Subcutaneous adipose tissue (tissue), 4 donors: ENCODE results near the gene SYT14. TPM values are rescaled to one million over a fixed set of nuclear protein-coding genes. Genes with fewer than 3 reads are reported as not detected.

ENCODE experiments used
- total RNA-seq, 4 donors: library from RNA; depleted of rRNA; stranded (reverse); fragments of >200 nt; gene quantifications; one replicate each; pipeline ENCODE4 v1.1.0, GENCODE V29; 2016
- TF ChIP-seq, protein P1 (sequence below): fragments of 450-650 bp; IDR thresholded peaks from one replicate; pipeline ENCODE4 v1.5.1; 2016; ENCODE audit warnings: low read depth, mild to moderate bottlenecking, control low read depth, antibody characterized with exemption, moderate library complexity

Gene SYT14
- not detected for total RNA-seq

DNA sequence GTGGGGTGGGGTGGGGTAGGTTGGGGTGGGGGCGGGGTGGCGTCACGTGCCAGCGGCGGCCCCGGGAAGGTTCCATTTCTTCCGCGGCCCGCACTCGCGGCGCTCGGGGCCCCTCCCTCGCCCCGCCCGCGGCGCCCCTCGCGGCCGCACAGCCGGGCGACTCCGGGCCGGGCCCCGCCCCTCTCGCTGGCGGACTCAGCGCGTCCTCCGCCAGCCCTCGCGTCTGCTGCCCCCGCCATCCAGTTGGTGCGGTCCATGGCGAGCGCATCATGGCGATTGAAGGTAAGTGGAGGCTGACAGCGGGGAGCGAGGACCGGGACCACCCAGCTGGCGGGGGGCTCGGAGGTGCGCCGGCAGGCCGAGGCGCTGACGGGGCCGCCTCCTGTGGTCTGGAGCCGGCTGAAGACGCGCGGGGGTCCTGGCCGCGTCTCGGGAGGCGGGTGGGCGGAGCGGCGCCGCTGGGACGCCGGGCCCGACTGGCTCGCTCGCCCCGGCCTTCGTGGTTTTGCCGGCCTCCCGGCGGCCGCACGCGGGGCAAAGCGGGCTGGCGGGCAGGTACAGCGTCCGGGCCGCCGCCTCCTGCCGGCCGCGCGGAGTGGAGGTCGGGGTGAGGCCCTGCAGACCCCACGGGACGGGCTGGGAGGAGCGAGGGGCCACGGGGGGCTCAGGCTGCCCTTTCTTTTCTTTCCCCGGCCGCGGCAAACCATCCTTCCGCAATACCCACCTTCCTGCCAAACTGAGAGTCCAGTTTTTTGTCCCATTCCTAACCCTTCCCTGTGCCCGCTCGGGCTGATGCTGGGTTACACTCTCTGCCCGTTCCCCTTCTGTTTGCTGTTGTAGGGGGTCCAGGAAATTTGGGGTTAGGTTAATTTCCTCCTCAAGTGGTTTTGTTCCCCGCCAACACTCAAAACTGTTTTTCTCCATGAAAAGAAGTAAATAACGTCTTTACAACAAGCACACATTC, at the start of gene SYT14:
TSS of gene SYT14 (plus strand) at position 222 of the 964 bp plus-strand sequence. CDS start at position 270, 48 bp downstream.
- TF ChIP-seq, protein P1, sequence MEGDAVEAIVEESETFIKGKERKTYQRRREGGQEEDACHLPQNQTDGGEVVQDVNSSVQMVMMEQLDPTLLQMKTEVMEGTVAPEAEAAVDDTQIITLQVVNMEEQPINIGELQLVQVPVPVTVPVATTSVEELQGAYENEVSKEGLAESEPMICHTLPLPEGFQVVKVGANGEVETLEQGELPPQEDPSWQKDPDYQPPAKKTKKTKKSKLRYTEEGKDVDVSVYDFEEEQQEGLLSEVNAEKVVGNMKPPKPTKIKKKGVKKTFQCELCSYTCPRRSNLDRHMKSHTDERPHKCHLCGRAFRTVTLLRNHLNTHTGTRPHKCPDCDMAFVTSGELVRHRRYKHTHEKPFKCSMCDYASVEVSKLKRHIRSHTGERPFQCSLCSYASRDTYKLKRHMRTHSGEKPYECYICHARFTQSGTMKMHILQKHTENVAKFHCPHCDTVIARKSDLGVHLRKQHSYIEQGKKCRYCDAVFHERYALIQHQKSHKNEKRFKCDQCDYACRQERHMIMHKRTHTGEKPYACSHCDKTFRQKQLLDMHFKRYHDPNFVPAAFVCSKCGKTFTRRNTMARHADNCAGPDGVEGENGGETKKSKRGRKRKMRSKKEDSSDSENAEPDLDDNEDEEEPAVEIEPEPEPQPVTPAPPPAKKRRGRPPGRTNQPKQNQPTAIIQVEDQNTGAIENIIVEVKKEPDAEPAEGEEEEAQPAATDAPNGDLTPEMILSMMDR: no peak

DNA sequence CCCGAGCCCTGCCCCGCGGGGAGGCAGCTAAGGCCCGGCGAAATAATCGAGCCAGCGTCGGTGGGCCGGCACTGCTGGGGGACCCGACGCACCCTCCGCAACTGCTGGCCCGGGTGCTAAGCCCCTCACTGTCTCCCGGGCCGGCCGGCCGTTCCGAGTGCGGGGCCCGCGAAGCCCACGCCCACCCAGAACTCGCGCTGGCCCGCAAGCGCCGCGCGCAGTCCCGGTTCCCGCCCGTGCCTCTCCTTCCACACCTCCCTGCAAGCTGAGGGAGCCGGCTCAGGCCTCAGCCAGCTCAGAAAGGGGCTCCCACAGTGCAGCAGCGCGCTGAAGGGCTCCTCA, 49.0 kb upstream of the SYT14 start:
- TF ChIP-seq, protein P1: no peak

DNA sequence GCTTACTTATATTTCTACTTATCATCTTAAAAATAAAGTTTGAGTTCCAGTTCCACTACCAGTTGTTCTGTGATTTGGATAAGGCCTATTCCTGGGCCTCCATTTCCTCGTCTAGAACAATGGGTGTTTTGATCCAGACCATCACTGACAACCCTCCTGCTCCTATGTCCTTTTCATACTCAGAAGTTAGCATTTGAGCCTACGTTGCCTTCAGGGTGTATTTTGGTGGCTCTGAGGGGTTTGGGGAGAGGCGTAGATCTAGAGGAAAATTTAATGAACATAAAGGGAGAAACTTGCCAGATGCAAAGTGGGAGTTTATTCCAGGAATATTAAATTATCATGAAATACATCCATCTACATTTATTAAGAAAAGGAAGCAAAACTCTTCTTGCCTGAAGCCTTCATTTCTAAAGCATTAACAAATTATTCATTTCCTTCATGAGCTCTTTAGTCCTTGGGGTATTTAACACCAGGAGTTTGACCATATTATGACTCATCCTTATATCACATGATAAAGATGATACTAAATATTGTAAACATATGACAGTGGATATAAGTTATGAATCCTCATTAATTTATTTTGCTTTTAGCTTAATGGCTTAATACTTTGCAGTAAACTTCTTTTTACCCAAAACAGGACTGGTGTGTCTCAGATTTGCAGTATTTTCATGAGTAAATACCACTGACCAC, 47.2 kb upstream of the SYT14 start:
- TF ChIP-seq, protein P1: no peak

DNA sequence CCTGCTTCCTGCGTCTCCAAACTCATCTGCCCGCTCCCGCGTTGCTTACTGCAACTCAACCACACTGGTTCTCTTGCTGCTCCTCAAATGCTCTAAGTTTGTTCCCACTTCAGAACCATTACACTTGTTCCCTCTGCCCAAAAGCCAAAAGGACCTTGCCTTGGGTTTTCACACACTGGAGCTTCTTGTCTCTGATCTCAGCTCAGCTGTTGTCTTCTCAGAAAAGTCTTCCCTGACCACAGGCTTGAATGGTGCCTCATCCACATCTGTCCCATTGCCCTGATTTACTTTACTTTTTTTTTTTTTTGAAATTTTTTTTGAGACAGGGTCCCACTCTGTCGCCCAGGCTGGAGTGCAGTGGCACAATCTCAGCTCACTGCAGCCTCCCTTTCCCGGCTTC, 44.3 kb upstream of the SYT14 start:
- TF ChIP-seq, protein P1: no peak

DNA sequence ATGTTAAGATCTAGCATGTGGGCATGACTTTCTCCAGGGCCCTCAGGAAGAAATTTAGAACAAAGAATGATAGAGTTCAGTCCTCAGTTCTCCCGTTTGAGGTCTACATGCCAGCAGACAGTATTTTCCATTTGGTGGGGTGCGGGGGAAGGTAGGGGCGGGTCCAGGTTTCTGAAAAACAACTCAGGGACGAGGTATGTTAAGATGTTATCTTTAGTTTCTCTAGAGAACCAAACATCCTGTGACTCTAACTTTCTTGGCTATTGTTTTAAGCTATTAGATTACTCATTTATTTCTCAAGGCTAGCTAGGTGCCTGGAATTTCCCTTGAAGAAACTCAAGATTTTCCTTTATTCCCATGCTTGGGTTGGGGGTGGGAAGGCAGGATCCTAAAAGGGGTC, 42.3 kb upstream of the SYT14 start:
- TF ChIP-seq, protein P1: no peak

DNA sequence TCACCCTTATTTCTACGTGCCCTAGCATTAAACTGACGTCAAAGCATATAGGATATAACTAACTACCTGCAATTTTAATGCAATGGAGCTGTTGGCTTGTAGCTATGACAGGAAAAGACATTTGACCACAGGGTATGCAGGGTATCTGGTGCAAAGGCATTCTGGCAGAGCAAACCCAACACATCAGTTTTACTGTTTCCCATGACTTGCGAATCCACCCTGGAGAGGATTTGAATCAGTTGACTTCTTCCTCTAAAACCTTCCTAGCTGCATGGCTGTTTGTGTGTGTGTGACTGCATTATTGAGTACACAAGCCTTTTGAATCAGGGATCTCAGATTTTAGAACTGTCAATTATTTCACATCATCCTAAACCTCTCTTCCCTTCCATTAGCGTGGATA, 41.7 kb upstream of the SYT14 start:
- TF ChIP-seq, protein P1: no peak

DNA sequence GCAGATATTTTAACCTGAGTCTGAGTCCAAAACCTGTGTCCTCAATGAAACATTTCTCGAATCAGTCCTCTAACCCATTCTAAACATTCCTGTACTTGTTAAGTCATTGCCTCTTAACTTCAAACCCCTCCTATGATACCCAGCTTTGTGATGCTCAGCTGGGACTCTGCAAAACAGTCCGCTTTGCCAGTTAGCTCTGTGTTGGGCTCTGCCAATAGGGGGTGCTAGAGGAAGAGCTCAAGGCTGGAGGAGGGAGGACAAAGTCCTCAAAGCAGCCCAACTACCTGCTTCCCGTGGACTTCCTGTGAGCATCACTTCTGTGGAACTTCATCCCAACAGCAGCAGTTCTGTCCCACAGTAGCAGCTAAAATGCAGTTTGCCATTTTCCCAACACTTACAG, 38.1 kb upstream of the SYT14 start:
- TF ChIP-seq, protein P1: no peak
